HG02678 (cell line): Measurements from ENCODE around the gene AVL9.
"Not testable (repeated sequence)": the region's sequence is repeated elsewhere in the genome, so short reads cannot be mapped to it uniquely, and the experiment has no call there.

ENCODE experiments used
- ATAC-seq: cut with Tn5 transposase; IDR thresholded peaks from one replicate; pipeline ENCODE4 v1.9.1; 2021; ENCODE audit warnings: mild to moderate bottlenecking, moderate library complexity; ENCODE audit not compliant: unreplicated experiment

The AVL9 gene

DNA sequence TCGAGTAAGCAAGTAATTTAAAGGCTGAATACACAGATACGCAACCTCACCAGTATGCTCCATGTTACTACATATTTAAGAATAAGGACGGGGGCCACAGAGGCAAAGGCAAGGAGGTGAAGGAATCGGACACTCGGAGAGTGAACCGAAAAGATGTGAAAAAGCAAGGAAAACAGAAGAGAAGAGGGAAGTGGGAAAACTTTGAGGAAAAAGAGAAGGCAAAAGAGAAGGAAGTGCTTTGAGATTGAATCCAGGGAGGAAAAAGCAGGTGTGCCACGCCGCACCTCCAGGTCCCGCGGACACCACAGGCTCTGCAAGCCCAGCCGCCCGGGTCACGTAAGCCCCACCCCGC is 367 bp upstream of the AVL9 start:
- peak; percentile 7 for ATAC-seq

DNA sequence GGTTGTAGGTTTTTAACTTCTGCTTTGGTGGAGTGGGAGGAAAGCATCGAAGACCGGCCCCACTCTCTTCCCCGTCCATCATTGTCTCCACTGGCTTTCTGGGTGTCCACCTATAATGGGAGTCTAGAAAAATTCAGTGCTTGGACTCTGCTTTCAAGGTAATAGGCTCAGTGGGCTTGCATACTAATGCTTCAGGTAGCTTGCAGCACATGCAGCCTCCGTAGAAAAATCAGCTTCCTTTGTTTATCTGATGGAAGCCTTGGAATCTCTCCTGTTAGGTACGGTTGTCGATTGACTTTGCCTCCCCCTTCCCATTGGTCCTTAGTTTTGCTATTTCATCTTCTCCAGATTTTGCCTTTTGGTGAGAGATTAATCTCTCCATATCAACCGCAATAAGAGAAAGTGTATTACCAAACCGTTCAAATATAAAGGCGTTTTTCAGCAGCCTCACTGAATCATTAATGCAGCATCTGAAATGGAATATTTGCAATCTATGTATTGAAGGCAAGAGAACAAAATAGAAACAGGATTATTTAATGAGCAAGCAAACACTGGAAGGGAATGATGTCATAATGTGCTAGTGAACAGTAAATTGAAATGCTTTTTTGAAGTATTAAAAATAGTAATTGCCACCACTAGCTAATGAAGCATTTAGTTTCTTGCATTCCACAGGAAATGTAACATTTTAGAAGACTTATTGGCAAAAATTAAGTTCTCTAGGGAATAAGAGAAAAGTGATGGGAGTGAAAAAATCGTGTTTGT is 944 bp downstream of the AVL9 start:
- ATAC-seq = no peak

DNA sequence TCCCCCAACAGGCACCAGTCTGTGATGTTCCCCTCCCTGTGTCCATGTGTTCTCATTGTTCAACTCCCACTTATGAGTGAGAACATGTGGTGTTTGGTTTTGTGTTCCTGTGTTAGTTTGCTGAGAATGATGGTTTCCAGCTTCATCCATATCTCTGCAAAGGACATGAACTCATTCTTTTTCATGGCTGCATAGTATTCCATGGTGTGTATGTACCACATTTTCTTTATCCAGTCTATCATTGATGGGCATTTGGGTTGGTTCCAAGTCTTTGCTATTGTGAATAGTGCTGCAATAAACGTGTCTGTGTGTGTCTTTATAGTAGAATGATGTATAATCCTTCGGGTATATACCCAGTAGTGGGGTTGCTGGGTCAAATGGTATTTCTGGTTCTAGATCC is 4.5 kb downstream of the AVL9 start:
- not testable (repeated sequence) for ATAC-seq

DNA sequence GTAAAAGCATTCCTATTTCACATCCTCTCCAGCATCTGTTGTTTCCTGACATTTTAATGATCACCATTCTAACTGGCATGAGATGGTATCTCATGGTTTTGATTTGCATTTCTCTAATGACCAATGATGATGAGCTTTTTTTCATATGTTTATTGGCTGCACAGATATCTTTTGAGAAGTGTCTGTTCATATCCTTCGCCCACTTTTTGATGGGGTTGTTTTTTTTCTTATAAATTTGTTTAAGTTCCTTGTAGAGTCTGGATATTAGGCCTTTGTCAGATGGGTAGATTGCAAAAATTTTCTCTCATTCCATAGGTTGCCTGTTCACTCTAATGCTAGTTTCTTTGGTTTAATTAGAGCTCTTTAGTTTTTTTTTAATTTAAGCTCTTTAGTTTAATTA is 4.9 kb downstream of the AVL9 start:
- ATAC-seq = not testable (repeated sequence)

DNA sequence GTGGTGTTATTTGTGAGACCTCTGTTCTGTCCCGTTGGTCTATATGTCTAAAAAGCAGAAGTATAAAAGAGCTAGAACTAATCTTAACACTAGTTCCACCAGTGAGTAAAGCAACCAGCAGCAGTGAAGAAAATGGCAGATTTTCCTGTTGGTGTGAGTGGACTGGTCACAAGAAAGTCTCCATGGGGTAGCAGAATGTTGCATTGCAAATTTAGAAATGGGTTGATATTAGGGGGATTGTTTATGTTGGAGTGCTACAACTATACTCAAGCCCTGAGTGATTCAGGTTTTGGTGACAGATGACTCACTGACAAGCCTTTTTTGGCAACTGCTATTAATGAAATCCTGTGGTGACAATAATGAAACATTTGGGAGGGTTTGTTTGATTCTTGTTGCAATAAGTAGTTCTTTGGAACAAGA is 5.6 kb downstream of the AVL9 start:
- peak; percentile 64 for ATAC-seq

DNA sequence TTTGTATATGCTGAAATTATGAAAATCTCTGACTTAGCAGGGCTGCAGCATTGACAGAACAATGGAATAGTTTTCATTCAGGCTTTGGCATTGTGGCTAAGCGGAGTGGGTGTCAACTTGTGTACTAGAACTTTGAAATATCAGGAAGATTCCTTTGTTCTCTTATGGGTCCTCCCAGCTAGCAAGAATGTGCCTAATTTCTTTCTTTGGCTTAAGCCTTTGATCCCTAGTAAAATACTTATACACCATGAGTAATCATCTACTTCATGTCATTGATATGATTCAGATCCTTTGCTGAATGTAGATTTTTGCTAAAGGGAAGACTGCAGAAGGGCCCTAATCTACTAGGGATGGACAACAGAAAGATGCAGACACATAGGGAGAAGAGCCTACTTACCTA is 6.2 kb downstream of the AVL9 start:
- ATAC-seq = no peak

DNA sequence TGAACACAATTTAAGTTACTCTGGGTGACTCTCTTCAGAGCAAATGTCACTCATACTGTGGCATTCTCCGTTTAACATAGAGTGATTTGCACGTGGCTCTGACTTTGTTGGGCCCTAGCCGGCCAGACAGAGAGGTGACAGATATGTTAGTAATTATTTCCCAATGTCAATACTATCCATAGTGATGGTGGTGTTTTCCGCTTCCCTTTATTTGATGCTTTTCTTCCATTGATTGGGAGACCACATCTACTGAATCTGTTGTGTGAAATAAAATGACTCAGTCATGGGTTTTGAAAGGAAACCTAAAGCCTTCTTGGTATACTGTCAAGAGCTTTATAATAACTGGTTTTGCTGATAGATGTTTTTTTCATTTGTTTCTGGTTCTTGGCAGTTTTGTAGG is 7.4 kb downstream of the AVL9 start:
- no peak for ATAC-seq

DNA sequence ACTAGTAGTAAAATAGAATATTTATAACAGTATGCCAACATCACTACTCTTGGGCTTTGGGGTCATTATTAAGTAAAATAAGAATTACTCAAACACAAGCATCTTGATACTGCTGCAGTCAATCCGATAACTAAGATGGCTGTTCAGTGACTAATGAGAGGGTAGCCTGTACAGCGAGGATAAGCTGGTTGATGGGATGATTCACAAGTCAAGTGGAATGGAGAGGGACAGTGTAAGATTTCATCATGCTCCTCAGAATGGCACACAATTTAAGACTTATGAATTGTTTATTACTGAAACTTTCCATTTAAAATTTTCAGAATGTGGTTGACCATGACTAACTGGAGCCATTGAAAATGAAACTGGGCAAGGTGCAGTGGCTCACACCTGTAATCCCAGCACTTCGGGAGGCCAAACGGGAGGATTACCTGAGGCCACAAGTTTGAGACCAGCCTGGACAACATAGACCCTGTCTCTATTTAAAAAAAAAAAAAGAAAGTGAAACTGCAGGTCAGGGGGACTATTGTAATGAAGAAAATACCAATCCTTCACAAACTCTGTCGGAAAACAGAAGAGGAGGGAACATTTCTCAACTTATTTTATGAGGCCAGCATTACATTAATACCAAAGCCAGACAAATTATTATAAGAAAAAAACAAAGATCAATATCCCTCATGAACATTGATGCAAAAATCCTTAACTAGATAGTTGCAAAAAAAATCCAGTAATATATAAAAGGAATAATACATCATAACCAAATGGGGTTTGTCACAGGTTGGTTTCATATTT is 11.2 kb downstream of the AVL9 start:
- peak; percentile 84 for ATAC-seq

DNA sequence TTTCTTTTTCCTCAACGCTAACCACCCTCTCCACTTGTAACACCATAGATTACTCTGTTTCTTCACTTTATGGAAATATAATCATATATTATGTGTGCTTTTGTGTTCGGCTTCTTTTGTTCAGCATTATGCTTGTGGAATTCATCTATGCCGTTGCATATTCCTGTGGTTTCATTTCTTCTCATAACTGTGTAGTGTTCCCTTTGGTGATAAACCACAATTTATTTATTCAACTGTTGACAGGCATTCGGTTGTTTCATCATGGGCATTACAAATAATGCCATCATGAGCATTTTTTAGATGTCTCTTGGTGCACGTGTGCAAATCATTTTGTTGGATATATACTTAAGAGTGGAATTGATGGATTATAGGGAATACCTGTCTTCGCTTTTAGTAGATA is 12.1 kb downstream of the AVL9 start:
- ATAC-seq = no peak

DNA sequence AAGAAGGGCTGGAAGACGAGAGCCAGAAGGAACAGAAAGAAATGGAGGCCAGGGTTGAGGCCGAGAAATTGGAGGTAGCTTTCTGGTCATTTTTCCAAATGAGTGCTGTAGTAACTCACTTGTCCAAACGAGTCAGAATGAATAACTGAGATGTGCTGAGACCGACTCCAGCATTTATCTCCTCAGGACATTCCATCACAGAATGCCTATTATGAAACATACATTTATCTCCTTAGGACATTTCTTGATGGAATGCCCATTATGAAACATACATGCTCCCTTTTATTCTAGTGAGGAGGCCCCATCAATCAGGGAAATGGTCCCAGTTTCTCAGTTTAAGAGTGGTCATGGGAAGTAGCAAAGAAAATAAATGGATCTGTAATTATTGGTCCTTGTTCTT is 16.5 kb downstream of the AVL9 start:
- no peak for ATAC-seq

DNA sequence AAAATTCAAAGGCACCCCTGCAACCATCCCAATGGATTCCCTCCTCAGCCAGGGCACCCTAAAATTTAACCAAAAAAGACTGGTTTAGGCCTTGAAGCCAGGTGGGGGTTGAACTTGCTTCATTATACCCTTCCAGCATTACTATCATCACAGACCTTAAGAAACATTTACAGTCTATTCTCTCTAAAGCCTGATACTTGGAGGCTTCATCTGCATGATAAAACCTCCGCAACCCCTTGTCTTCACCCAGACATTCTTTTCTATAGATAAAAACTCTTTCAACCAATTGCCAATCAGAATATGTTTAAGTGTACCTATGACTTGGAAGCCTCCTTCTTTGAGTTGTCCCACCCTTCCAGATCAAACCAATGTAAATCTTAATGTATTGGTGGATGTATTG is 17.9 kb downstream of the AVL9 start:
- ATAC-seq = no peak

DNA sequence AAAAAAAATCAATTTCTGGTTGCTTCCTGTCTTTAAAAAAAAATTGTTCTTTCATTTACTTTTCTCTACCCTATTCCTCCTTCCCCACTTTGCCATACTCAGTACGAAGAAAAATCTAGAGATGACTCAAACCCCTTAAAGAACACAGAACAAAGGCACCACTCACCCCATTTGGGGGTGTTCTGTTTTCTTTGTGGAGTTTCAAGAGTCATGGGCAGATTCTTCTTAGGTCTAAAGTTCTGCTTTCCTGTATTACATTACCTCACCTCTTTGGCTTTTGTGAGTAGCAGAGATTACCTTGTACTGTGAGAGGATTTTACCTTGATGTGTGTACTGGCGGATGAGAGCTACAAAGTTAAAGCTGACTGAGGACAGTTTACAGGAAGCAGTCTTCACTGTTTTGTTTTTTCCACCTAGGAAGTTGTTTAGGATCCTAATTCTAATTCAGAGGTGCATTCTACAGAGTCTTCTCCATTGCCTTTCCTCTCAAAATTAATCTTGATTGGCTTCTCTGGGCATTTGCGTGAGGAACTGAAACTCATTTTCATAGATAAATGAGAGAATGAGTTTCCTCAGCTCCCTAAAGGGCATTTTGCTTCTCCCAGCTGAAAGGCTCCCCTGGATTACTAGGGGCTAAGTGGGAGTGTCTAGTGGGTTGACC is 20.7 kb downstream of the AVL9 start:
- ATAC-seq = peak; percentile 82

DNA sequence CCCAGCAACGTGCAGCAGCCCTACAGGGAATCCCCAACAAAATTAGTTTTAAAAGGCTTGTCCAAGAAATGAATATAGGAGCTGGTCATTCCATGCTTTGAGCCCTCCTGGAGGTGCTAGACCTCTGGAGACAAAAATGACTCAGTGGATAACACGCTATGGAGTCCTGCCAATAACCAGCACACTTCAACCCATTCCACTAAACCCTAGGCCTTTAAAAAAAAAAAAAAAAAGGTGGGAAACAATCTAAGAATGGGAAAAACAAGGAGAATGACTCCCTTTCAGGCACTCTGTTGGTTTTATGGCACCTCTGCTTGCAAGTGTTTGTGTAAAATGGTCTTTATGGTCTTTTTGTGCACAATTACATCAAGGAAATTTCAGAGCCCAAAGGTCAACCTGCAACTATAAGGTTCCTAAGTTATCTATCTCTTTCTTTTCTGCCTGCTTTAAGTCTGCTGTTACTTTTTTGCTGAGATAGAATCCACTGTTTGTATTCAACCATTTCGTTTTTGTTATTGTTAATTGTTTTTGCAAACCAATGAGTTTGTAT is 21.3 kb downstream of the AVL9 start:
- ATAC-seq = no peak

DNA sequence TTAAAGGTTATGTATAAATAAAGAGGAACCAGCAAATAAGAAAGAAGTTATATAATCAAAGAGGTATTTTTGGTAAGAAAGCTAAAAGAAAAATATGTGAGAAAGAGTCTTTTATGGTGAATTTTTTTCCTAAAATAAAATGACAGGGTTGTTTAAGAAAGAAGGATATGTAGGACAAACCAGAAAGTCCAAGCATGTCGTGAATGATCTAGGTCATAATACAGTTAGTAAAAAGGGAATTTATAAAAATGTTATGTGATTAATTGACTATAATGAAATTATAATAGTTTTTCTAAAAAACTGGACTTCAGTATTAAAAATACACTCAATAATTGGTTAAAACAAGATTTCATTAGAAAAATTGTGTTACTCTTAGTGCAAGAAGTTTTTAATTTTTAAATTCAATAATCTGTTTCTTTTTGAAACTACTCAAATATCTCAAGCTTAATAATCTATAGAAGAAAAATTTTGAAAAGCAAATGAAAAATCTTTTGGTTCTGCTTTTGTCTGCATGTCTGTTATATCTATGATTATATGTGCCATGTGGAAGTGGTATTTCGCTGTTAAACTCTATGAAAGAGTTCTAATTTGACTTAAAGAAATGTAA is 23.3 kb downstream of the AVL9 start:
- ATAC-seq = no peak

DNA sequence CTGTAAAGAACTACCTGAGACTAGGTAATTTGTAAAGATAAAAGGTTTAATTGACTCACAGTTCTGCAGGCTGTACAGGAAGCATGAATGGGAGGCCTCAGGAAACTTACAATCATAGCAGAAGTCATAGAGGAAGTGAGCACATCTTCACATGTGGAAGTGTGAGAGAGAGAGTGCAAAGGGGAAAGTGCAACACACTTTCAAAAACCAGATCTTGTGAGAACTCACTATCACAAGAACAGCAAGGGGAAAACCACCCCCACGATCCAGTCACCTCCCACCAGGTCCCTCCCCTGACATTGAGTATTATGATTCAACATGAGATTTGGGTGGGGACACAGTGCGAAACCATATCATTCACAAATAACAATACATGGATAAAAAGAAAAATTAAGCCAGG is 24.5 kb downstream of the AVL9 start:
- ATAC-seq = no peak

DNA sequence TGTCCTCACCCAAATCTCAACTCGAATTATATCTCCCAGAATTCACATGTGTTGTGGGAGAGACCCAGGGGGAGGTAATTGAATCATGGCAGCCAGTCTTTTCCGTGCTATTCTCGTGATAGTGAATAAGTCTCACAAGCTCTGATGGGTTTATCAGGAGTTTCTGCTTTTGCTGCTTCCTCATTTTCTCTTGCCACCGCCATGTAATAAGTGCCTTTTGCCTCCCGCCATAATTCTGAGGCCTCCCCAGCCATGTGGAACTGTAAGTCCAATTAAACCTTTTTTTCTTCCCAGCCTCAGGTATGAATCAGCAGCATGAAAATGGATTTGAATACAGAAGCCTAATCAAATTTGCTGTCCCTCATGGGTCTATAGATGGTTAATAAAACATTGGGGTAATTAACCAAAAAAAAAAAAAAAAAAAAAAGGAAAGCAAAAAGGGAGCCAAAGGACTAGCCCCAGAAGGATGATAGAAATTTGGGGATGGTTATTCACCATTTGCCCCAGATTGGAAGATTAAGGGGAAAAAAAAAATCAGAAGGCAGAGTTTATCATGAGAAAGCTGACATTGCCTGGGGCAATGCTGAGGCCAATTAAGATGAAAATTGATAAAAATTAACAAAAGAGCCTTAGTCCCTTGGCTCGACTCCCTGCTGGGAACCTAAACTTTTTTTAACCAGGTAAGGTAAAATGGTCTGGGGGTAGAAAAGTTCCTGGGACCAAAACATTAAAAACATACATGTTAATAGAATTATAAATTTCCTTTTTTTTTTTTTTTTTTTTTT is 27.6 kb downstream of the AVL9 start:
- ATAC-seq = no peak

DNA sequence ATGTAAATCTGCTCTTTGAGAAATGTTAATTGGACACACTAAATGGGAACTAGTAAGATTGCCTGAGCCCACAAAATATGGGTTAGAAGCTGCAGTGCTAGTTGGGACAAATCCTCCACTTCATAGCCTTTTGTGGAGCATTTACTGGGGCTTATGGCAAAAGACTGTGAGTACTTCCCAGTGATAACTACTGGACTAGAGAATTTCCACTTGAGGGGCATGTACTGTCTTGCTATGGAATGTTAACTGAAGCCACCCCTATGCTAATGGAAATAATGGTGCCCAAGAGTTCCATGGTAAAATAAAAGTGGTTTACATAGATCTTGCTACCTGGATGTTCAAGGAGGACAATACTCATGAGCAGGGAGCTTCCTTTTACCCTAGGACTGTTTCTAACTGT is 29.3 kb downstream of the AVL9 start:
- ATAC-seq = no peak

DNA sequence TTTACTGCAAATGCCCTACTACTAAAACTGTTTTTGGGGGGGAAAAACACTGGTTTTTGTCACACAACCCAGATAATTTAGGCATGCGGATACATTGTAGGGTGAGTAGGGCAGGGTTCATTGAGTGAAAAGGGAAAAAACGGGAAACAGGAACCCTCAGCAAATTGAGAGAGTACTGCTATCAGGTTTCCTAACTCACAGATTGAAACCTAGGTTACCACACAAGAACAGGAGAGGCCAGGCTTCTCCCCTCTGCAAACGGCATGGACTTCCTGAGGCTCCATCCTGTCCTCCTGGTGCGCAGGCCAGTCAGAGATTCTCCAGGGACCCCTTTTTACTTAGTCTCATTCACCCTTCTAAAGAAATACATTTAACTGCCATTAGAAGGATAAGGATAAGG is 30.6 kb downstream of the AVL9 start:
- ATAC-seq = no peak

DNA sequence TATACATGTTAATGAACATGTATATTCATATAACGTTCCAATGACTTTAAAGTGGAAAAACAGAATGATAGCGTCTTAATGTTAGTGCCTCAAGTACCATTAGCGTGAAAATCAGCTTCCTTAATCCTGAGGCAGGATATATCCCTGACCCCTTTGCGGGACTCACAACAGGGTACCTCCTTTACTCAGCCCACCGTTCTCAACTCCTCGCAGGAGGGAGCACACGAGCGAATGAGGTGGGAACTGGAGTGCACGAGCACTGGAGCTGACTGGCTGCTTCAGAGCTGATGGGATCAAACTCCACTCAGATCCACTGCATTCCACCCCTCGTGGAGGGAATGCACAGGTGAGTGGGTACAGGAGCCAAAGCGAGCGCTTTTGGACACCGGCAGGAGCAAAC is 36.1 kb downstream of the AVL9 start:
- no peak for ATAC-seq

DNA sequence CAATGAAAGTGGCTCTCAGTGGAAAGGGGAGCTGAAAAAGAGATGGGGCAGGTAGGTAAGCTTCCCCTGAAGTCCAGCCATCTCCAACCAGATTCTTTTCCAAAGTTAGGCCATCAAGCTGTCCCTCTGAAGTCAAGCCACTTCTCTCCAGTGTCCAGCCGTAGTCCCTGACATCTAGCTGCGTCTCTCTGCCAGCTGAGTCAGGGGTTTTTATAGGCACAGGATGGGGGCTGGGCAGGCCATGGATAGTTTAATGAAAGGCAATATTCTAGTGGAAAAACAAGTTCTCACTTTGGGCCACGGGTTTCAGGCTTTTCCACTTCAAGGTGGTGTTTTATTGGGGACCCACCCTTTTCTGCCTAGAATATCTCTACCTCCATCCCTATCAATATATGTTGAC is 36.8 kb downstream of the AVL9 start:
- no peak for ATAC-seq

DNA sequence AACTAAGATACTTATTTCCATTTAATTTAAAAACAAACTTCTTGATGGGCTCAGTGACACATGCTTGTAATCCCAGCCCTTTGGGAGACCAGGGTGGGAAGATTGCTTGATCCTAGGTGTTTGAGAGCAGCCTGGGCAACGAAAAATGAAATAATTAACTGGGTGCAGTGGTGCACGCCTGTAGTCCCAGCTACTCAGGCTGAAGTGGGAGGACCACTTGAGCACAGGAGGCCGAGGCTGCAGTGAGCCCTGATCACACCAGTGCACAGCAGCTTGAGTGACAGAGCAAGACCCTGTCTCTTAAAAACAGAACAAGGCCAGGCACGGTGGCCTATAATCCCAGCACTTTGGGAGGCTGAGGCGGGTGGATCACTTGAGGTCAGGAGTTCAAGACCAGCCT is 37.4 kb downstream of the AVL9 start:
- ATAC-seq = no peak
